Pancreas (tissue), 10 donors: Measurements from ENCODE around the gene USP20. TPM values are rescaled to one million over a fixed set of nuclear protein-coding genes. Genes with fewer than 3 reads are reported as not detected.
A peak's percentile ranks its signal among the peaks of the same experiment; 100 is the strongest.

Experiments used
- ATAC-seq, 4 donors: fragments of 200-7000 bp; cut with Tn5 transposase; one replicate each; pipeline versions ENCODE4 v1.8.0 to v1.9.1; 2020; ENCODE audit warnings: mild to moderate bottlenecking in 4 of 4, moderate library complexity in 4 of 4
- DNase-seq, 6 donors: peaks; one replicate each; pipeline ENCODE4 v3.0.0-alpha.2; 2020
- FAIRE-seq: peaks from 2 replicates; lab custom pipeline; 2012; peaks lifted over from hg19 to GRCh38; lab: Jason Lieb, UNC
- H3K27ac ChIP-seq, 4 donors: fragments of 200-600 bp; sonication (generic); 1 replicate in 3 of 4; 2 replicates in 1 of 4; pipeline versions ENCODE4 v1.5.0 to v1.8.0; 2020
- H3K27me3 ChIP-seq, 4 donors: fragments of 200-600 bp; one replicate each; pipeline ENCODE4 v1.8.0; 2021
- H3K36me3 ChIP-seq, 3 donors: fragments of 200-600 bp; sonication (generic) in 1 of 3; one replicate each; pipeline versions ENCODE4 v1.5.0 to v1.8.0; 2020 to 2021
- H3K4me1 ChIP-seq, 3 donors: fragments of 200-600 bp; one replicate each; pipeline ENCODE4 v1.8.0; 2021
- H3K4me3 ChIP-seq, 4 donors: fragments of 200-600 bp; sonication (generic) in 2 of 4; one replicate each; pipeline versions ENCODE4 v1.5.0 to v1.8.0; 2020 to 2021
- H3K9me3 ChIP-seq, 4 donors: fragments of 200-600 bp; one replicate each; pipeline ENCODE4 v1.8.0; 2021
- CTCF ChIP-seq, 4 donors: fragments of 200-600 bp; sonication (generic) in 3 of 4; IDR thresholded peaks; one replicate each; pipeline versions ENCODE4 v1.5.0 to v1.8.0; 2021; ENCODE audit warnings: antibody characterized with exemption in 4 of 4
- WGBS, 2 donors: extraction: QIAGEN DNeasy Blood & Tissue Kit; methylation state at CpG; one replicate each; pipeline ENCODE4 v1.1.7; 2013; 5-methylcytosine and 5-hydroxymethylcytosine counted together
- intact Hi-C, 3 donors: fragments of 100-400 bp; cut with DNase I; formaldehyde crosslinking; loops; one replicate each; pipeline versions ENCODE4 v1.11.1 to v1.14.2; 2022
- polyA plus RNA-seq, 2 donors: library from polyadenylated mRNA; stranded (reverse); fragments of 200-250 nt; gene quantifications; one replicate each; pipeline ENCODE4 v1.2.3, GENCODE V29; 2013
- total RNA-seq, 6 donors: library from RNA; stranded (reverse); fragmentation: NEBNext Ultra II Directional in 4 of 6; extraction: Animal tissue kit (Norgen Biotek cat#: 25700) in 4 of 6; gene quantifications; one replicate each; pipeline versions ENCODE4 v1.2.1 to v1.2.4, GENCODE V29; 2021 to 2023
- donor health status: healthy with polysubstance abuse.
- donor health status: DM: no; HTN: no; CAD: no; lungs with moderate emphysema.
- donor health status: DM: no; HTN: no; CAD: no.
- donor health status: control.
- donor health status: control.
- donor health status: Bipolar disorder and iron deficiency.
- donor health status: DM: yes; HTN: yes; CAD: no.
- donor health status: DM: no; HTN: no; CAD: no.
- donor health status: DM: no; HTN: no; CAD: no.
- donor health status: DM: yes; HTN: yes; CAD: no.

USP20 gene
- total and polyA plus RNA-seq, 8 donors = 9.7 to 54.8 (median 14.0) TPM

DNA sequence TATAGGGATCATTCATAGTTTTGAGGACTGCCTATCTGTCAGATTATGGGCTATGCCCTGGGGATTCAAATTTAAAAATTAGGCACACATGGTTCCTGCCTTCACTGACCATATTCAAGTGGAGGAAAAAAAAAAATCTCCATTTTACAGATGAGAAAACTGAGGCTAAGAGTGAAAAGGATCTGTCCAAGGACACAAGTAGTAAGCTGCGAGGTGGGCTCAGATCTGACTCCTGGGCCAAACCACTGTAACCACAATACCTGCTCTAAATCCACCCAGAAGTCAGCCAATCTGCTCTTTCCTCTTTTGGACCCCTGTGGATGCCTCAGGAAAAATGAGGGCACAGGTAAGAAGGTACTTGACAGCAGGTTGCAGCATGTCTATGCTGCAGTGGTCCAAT, 8.5 kb upstream of the USP20 start:
- intact Hi-C loops = no loop called here
- no peak for FAIRE-seq
- no peaks in the 10 kb centered on the region for H3K27me3 ChIP-seq
- peaks cover 9 to 44% (median 15%) of the 10 kb centered on the region in 3 donors for H3K36me3 ChIP-seq
- no peaks in the 10 kb centered on the region for H3K9me3 ChIP-seq
- WGBS, 2 donors = 82 to 94% methylated on average over 1 of the region's 1 CpG
- ATAC-seq = no peak
- no peak overlapping the region for H3K27ac ChIP-seq
- no peak overlapping the region for H3K4me3 ChIP-seq
- no peak for TF ChIP-seq CTCF (IDR thresholded peaks at IDR 0.05)
- H3K4me1 ChIP-seq = peaks cover 0 to 4% (median 0%) of the 10 kb centered on the region in 3 donors
- DNase-seq = no peak

DNA sequence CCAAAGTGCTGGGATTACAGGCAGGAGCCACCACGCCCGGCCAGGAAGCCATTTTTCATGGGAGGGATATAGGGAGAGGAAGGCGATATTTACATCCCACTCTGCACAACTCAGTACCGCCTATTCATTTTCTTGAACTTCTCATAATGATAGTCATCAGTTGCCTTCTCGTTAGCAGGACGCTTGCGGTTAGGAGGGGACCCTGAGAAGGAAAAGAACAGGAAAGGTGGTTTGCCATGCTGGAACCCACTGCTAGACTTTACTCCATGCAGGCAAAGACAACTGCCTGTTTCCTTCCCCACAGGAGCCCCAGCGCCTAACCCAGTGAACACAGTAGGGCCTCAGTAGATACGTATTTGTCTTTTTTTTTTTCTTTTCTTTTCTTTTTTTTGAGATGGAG, 7.2 kb upstream of the USP20 start:
- H3K9me3 ChIP-seq = no peaks in the 10 kb centered on the region
- FAIRE-seq (no peak), DNase-seq (no peak), ATAC-seq (no peak)
- WGBS, 2 donors = 93% methylated on average over 9 of the region's 9 CpGs
- H3K27me3 ChIP-seq = no peaks in the 10 kb centered on the region
- H3K36me3 ChIP-seq = peaks cover 9 to 43% (median 15%) of the 10 kb centered on the region in 3 donors
- no peak overlapping the region for H3K27ac ChIP-seq
- no peak for TF ChIP-seq CTCF (IDR thresholded peaks at IDR 0.05)
- H3K4me3 ChIP-seq = no peak overlapping the region
- intact Hi-C loops = no loop called here
- H3K4me1 ChIP-seq = peaks cover 0 to under 1% (median 0%) of the 10 kb centered on the region in 3 donors

DNA sequence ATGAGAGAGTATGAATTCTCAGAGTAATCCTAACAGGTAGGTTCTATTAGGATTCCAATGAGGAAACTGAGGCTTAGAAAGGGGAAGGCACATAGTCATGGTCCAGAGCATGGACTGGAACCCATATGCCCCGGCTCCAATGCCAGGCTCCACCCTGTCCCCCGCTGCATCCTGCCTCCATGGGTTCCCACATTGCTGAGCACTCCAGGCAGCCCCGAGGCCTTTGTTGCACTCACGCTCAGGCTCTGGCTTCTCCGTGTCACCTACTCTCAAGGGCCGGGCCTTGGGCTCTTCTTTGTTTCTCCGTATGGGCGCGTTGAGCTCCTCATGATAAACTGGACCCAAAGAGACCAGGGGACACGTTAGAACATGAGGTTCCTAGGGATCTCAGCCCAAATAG, 6.3 kb upstream of the USP20 start:
- no peaks in the 10 kb centered on the region for H3K27me3 ChIP-seq
- intact Hi-C loops = no loop called here
- TF ChIP-seq CTCF (IDR thresholded peaks at IDR 0.05) = no peak
- no peak overlapping the region for H3K4me3 ChIP-seq
- 90 to 91% methylated on average over 10 of the region's 10 CpGs for WGBS, 2 donors
- peaks cover 9 to 43% (median 15%) of the 10 kb centered on the region in 3 donors for H3K36me3 ChIP-seq
- H3K9me3 ChIP-seq = no peaks in the 10 kb centered on the region
- peaks cover 0 to 3% (median 3%) of the 10 kb centered on the region in 3 donors for H3K4me1 ChIP-seq
- ATAC-seq (no peak), DNase-seq (no peak), FAIRE-seq (no peak)
- no peak overlapping the region for H3K27ac ChIP-seq

DNA sequence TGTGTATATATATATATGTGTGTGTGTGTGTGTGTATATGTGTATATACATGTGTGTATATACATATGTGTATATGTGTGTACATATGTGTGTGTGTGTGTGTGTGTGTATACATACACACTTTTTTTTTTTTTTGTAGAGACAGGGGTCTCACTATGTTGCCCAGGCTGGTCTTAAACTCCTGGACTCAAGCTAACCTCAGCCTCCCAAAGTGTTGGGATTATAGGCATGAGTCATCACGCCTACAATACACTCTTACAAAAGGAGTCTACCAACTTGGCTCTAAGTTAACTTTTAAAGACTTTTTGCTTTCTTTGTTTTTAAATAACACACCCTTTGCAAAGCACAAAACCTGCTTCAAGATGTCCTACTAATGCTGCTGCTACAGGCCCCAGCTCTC, 2.3 kb upstream of the USP20 start:
- TF ChIP-seq CTCF (IDR thresholded peaks at IDR 0.05) = no peak
- ATAC-seq = no peak
- intact Hi-C loops = no loop called here

GRCh38 chr9:129834489-129835127, 650 bp upstream of the USP20 start:
- intact Hi-C loops = no loop called here
- DNase-seq = no peak
- Histone ChIP-seq H3K4me3 (peak overlapping the region; percentile 93 to 99 (median 98)), H3K36me3 (peaks cover 2 to 19% (median 4%) of the 10 kb centered on the region in 3 donors), H3K27me3 (no peaks in the 10 kb centered on the region), H3K27ac (peak overlapping the region; percentile 73 to 83 (median 78)), H3K4me1 (peaks cover 0 to 15% (median 5%) of the 10 kb centered on the region in 3 donors), H3K9me3 (no peaks in the 10 kb centered on the region)
- TF ChIP-seq CTCF (IDR thresholded peaks at IDR 0.05) = no peak
- peak; percentile 14 to 19 (median 14) for ATAC-seq
- WGBS, 2 donors = 1% methylated on average over 30 to 32 of the region's 32 CpGs
- no peak for FAIRE-seq

More for the DNA sequence above, 2.3 kb upstream of the USP20 start:
- Histone ChIP-seq H3K4me1 (peaks cover 0 to 15% (median 5%) of the 10 kb centered on the region in 3 donors), H3K36me3 (peaks cover 9 to 35% (median 10%) of the 10 kb centered on the region in 3 donors), H3K27me3 (no peaks in the 10 kb centered on the region), H3K27ac (no peak overlapping the region), H3K4me3 (no peak overlapping the region), H3K9me3 (no peaks in the 10 kb centered on the region)
- no peak for DNase-seq
- WGBS, 2 donors = 91 to 95% methylated on average over 1 of the region's 1 CpG
- no peak for FAIRE-seq
